HG03103 (cell line): ENCODE data around the gene WDR45.
A peak's percentile ranks its signal among the peaks of the same experiment; 100 is the strongest.

Experiments used
- ATAC-seq: cut with Tn5 transposase; IDR thresholded peaks from one replicate; pipeline ENCODE4 v1.9.1; 2021; ENCODE audit warnings: low read depth; ENCODE audit not compliant: unreplicated experiment

The WDR45 gene

DNA sequence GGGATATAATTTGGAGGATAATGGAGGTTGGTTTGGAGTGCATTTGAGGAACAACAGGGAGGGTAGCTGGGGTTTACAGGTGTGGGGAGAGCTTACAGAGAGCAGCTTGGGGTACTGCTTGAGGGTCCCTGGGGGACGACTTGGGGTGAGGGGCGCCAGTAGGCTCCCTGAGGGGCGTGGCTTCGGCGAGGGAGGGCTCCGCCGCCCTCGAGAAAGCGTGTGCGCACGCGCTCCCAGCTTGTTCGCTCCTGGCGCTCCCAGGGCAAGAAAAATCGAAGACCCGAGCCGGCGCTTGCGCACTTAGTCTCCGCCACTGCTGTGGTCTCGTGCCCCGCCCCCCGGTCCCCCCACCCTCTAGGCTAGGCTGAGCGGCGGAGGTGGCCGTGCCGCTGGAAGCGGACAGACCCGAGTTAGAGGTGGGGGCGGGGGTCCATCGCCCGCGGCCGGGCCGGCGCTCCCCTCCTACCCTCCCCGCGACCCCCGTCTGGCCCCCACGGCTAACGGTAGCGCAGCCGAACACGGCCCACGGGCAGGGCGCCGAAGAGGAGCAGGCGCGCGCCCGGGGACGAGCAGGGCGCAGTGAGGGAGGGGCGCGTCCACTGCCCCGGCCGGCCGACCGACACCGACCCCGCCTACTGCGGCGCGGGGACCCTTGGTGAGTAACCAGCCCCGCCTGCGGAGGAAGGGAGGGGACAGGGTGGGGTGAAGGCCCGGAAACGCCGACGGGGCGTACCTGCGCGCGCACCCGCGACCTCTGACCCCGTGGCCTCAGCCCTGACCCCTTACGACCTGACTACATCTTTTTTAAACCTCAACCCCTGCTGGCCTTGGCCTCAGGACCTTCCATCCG is 26.2 kb downstream of the WDR45 start:
- no peak for ATAC-seq

DNA sequence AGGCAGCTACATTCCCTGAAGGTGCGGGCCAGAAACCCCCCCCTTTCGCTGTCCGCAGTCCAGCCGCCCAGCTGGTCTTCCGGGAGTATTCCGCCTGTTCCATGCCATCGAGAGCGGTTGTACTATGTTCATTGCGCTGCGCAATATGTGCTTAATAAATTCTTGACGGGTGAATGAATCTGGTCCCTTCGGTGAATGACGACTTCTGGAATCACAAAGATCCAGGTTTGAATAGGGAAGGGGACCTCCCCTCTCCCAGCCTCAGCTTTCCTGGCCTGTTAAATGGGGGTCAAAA is 35.8 kb downstream of the WDR45 start:
- ATAC-seq = no peak

DNA sequence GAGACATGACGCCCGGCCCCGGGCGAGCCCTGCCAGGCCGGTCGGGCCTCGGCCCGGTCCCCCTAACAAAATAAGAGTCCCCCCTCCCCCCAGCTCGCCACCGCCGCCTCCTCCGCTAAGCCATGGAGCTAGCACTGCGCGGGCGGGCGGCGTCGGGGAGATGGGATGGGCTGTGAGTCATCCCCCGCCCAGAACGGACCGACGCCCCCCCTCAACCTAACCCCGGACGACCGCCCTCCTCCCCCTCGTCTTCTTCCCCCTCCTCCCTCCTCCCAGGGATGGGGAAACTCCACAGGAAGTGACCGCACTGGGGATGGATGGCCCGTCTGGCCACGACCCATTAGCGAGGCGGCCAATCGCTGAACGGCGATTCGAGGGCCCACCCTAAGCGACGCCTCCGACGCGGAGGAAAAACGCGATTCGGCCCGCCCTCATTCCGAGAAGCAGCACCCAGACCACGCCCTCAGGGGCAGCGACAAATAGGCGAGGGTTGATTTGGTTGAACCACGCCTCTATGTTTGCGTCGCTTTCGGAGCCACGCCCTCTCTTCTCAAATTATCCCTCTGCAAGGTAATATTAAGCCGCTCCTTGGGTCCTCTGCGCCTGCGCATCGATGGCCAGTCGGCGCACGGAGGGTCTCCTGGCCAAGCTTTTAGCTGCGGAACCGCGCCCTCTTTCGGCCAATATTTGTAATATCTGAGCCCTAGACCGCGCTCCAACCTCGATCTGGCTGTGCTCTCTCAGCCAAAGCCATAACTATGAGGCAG is 36.3 kb downstream of the WDR45 start, which contains the start of gene TFE3:
Gene TFE3, minus strand, starts transcription at position 138 of the 767 bp plus-strand sequence. Its CDS starts 131 bp downstream, at position 7.
- ATAC-seq = peak; percentile 83

DNA sequence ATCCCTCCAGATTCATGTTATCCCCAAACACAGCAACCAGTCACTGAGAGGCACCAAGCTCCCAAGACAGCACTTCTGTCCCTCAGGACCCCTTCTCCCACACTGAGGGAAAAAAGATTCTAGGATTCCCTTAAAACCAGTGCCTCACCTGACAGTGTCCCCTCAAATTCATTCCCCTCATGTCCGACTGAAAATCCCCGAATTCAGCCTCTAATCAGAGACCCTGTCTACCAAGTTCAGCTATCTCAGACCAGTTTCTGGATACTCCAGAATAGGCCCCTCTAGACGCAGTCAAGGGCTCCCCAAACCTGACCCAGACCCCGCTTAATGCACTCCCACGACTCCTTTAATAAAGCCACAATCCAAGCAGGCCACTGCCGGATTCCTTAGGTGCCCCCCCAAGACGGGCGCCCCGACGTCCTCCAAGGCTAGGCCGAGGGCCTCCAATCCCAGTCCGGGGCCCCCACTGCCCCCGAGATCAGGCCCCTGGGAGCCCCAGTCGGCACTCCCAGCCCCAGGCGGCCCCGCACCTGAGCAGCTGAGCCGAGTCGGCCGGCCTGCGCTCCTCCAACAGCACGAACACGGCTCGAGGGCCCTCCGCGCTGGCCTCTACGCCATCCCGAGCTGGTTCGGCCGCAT is 37.0 kb downstream of the WDR45 start:
- no peak for ATAC-seq

DNA sequence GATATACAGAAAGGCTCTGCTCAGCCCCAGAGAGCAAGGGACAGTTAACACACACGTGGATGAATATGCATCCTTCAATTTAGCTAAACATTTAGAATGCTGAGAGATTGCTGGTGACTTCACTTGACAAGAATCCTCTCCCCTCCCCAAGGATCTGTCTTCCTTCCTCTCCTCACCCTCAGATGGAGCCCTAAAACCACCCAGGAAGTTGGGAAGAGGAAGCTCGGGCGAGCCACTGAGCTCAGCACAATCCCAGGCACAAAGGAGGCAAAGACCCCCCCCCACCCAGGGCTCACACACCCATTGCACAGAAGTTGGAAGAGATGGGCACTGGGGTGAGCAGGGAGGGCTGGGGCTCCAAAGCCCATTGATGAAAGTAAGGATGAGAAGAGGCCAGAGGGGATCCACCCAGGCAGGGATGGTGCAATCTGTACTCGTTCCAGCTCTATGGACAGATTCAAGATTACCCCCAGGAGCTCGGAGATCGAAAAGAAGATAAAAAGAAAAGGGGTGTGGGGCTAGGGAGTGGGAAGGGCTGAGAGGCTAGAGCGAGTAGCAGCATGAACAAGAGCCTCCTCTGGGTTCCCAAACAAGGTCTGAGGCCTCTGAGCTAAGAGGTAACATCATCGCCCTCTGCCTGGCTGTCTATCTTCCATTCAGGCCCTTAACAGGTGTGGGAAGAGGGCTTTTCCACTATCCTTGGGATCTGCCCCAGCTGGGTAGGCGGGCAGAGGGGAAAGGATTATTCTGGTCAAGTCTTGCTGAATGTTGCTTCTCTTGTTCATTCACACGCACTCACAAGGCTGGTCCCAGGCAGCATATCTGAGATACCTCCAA is 37.7 kb downstream of the WDR45 start:
- ATAC-seq = no peak

DNA sequence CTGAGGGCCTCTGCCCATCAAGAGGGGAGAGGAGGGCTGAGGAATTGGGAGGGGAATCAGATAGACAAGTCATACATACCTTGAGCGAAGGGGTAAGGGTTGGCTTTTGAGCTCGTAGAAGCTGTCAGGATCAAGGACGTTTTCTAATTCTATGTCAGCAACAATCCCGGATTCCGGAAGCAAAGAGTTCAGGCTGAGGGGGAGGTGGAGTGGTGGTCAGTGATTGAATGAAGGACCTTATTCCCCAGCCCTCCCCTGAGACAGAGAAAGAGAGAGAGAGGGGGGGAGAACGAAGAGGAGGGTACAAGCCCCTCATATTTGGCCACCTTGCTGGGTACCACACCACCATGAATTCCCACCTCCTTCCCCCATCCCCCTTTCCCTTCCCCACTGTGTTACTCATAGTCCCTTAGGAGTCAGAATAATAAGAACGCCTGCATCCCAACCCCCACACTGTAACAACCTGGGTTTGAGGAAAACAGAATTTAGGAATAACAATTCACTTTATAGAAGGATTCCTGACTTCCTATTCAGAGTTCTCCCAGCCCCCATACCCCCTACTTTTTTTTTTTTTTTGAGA is 39.2 kb downstream of the WDR45 start:
- ATAC-seq = no peak

DNA sequence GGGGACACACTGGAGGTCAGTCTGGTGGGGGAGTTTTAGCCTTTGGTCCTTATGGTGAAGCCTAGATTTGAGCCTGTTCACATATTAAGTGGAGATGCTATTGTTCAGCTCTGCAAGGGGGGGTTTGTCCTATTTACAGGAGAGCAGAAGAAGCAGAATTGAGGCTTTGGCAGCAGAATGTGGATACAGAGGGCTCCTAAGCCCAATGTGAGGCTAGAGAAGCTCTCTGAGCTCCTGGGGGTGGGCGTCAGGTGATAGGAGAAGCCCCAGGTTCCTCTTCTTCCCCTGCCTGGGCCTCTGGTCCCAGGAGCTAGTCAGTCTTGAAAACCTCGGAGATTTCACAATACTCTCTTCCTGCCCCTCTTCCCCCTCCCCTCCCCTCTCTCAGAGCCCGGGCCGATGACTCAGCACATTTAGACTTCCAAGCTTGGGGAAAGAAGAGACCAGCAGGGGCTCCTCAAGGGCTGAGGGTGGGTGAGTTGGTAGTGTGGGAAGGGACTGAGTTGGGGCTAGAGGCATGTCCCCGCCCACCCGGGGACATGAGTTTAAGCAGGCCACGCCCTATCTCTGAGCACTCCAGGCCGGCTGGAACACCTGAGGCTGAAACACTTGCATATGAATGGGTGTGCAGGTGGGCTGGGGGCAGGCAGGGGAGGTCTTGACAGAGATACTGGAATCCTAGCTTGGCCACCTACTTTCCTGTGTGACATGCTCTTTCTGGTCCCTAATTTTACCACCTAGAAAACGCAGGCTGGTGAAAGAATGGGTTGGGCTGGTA is 39.9 kb downstream of the WDR45 start:
- no peak for ATAC-seq

DNA sequence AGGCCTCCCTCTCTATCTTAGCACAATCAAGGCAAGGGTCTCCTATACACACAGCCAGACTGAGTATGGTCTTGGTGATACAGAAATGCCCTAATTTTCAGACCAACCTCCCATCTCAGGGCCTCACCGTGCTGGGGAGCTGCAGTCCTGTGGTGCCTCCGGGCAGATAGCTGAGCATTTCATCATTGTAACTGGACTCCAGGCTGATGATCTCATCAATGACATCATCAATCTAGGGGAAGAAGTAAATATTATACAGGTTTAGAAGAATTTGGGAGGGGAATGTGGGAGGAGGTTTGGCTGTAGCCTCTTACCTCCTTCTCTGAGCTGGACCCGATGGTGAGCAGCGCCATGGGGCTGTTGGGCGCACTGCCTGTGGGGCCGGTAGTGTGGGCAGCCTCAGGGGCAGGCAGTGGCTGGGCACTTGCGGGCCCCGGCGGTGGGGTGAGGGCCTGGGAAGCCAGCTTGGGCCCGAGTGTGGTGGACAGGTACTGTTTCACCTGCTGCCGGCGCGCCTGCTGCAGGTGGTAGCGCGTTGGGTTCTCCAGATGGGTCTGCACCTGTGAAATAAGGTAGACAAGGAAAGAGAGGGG is 41.7 kb downstream of the WDR45 start:
- no peak for ATAC-seq

DNA sequence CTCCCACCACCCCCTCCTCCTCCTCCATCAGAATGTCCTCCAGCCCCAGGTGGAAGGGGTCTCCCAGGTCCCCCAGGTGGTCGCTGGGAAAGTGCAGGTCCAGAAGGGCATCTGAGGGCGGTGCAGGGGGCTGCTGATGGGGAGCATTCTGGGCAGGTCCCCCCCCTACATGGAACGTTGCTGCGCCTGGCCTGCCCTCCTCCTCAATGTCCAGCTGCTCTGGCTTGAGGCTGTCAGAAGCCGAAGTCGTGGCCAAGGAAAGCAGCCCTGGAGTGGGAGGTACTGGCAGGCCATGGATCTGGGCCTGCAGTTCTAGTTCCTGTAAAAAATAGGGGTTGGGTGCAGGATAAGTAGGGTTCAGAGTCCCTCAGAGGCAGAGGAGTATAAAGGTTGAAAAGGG is 49.4 kb downstream of the WDR45 start:
- ATAC-seq = no peak

DNA sequence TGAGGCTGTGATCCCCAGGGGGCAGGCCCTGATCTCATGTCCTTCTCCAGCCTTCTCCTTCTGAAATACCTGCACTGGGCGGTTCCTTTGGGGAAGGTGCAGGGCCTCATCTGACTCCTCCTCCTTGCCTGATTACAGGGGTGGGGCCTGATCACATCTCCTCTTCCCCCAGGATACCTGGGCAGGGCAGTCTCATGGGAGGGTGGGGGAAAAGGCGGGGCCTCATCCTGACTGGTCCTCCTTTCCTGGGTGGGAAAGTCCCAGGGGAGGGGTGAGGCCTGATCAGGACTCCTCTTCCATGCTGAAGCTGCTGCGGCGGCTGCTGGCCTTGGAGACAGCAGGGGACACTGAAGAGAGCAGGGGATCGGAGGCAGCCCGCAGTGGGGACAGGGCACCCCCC is 49.8 kb downstream of the WDR45 start:
- ATAC-seq = no peak
